Colonic mucosa (tissue), 4 donors: ENCODE data around the gene MPL. TPM values are rescaled to one million over a fixed set of nuclear protein-coding genes. Genes with fewer than 3 reads are reported as not detected.

ENCODE experiments used
- DNase-seq: peaks from one replicate; pipeline ENCODE4 v3.0.0-alpha.2; 2020
- H3K27ac ChIP-seq: fragments of 200-600 bp; one replicate; pipeline ENCODE4 v1.8.0; 2021
- H3K27me3 ChIP-seq: fragments of 200-600 bp; one replicate; pipeline ENCODE4 v1.8.0; 2021
- H3K36me3 ChIP-seq: fragments of 200-600 bp; one replicate; pipeline ENCODE4 v1.8.0; 2021
- H3K4me1 ChIP-seq: fragments of 200-600 bp; one replicate; pipeline ENCODE4 v1.8.0; 2021; ENCODE audit warnings: mild to moderate bottlenecking
- H3K4me3 ChIP-seq: fragments of 200-600 bp; one replicate; pipeline ENCODE4 v1.8.0; 2021
- H3K9ac ChIP-seq, 2 donors: one replicate each; pipeline ENCODE4 v1.7.0; 2013; ENCODE audit warnings: control low read depth in 2 of 2, low read depth in 2 of 2, low read length in 2 of 2
- H3K9me3 ChIP-seq: fragments of 200-600 bp; one replicate; pipeline ENCODE4 v1.8.0; 2021
- intact Hi-C: fragments of 100-400 bp; cut with DNase I; formaldehyde crosslinking; loops from one replicate; pipeline ENCODE4 v1.14.1; 2022
- total RNA-seq, 2 donors: library from RNA; stranded (reverse); fragmentation: NEBNext Ultra II Directional in 1 of 2; extraction: Animal tissue kit (Norgen Biotek cat#: 25700) in 1 of 2; gene quantifications; one replicate each; pipeline ENCODE4 v1.2.1, GENCODE V29; 2021
- TF ChIP-seq, protein P1 (sequence below): fragments of 200-600 bp; IDR thresholded peaks from one replicate; pipeline ENCODE4 v1.8.0; 2022; ENCODE audit warnings: antibody characterized with exemption, mild to moderate bottlenecking
- donor health status: healthy.
- donor health status: DM: no; HTN: no; CAD: no.
- donor health status: DM: no; HTN: no; CAD: no.

MPL gene
- total RNA-seq, 2 donors from 2014 or later: 0.12 TPM; not detected in 1

DNA sequence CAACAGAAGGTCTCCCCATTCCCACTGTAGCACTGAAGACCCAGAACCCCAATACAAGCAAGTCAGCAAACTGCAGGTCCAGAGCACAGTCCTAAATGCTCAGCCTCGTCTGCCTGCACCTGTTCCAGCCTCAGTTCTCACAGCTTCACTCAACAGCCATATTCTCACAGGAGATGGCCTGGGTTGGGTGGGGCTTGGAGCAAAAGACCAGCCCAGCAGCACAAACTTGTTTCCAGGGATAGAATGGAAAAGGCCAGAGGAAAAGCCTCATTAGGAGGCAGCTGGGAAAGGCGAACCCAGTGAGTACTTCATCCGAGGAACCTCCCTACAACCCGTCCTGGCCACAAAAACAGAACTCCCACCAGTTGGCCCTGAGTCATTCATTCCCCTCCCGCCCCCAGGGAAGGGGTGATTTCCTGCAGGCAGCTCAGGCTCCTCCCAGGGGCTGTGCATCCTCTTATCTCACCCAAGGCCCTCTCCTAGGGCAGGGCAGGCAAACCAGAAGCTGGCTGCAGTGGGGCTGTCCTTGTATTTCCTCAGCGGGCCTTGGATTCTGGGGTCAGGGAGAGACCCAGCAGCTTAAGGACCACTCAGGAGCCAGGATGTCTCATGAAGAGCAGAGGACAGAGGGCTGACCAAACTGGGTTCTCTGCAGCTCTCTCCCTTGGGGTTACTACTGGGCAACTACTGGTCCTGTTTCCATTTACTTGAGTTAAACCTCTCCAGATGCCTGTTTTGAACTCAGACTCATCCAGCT is 7.4 kb upstream of the MPL start:
- Histone ChIP-seq H3K4me3 (no peak overlapping the region), H3K4me1 (no peaks in the 10 kb centered on the region), H3K9me3 (no peaks in the 10 kb centered on the region), H3K27ac (no peak overlapping the region), H3K36me3 (no peaks in the 10 kb centered on the region), H3K27me3 (no peaks in the 10 kb centered on the region), H3K9ac (no peak overlapping the region)
- DNase-seq: no peak
- intact Hi-C loops: no loop called here
- TF ChIP-seq, protein P1, sequence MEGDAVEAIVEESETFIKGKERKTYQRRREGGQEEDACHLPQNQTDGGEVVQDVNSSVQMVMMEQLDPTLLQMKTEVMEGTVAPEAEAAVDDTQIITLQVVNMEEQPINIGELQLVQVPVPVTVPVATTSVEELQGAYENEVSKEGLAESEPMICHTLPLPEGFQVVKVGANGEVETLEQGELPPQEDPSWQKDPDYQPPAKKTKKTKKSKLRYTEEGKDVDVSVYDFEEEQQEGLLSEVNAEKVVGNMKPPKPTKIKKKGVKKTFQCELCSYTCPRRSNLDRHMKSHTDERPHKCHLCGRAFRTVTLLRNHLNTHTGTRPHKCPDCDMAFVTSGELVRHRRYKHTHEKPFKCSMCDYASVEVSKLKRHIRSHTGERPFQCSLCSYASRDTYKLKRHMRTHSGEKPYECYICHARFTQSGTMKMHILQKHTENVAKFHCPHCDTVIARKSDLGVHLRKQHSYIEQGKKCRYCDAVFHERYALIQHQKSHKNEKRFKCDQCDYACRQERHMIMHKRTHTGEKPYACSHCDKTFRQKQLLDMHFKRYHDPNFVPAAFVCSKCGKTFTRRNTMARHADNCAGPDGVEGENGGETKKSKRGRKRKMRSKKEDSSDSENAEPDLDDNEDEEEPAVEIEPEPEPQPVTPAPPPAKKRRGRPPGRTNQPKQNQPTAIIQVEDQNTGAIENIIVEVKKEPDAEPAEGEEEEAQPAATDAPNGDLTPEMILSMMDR: no peak

DNA sequence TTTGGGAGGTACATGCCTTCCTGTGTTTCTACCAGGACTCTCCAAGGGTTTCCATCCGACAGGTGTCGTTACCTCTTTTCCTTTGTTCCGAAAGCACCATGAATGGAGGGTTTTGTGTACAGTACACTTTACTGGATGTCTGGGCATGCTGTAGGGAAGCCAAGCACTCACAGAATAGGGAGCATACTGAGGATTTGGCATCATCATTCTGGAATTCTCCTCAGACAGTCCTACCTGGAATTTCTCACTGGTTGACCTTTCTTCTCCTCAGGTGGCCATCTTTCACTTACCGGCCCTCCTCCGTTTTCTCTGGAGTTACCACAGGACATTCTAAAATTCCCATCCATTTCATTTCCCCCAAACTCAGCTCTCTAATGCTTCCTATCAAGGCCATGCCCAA is 5.9 kb upstream of the MPL start:
- Histone ChIP-seq H3K36me3 (no peaks in the 10 kb centered on the region), H3K27ac (no peak overlapping the region), H3K27me3 (no peaks in the 10 kb centered on the region), H3K4me3 (no peak overlapping the region), H3K4me1 (no peaks in the 10 kb centered on the region), H3K9ac (no peak overlapping the region), H3K9me3 (no peaks in the 10 kb centered on the region)
- DNase-seq: no peak
- TF ChIP-seq, protein P1: no peak
- intact Hi-C loops: no loop called here

DNA sequence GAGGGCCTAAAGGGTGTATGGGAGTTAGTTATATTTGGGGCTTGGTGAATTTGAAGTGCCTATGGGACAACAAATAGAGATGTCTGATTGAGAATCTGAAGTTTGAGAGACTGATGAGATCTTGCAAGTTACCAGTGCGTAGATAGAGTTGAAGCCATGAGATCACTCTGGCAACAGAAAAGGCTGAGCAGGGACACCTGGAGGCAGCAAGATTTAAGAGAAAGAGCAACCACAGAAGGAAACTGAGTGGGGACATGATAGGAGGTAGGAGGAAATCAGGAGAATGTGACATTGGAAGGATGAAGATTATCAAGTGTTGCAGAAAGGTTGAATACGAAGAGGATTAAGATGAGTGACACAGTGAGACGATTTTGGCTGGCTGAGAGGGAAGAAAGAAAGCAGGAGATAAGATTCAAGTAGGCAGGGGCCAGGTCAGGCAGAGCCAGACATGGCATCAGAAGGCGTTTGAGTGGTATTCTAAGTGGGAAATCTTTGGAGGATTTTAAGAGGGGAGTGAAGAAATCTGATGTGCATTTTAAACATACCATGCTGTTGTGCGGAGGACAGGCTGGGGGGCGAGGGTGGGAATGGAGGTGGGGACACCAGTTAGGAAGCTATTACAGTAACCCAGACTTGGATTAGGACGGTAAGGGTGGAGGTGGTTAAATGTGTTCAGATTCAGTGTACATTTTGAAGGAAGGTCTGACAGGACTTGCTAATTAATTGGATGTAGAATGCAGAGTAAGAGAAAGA is 3.0 kb upstream of the MPL start:
- Histone ChIP-seq H3K9me3 (no peaks in the 10 kb centered on the region), H3K9ac (no peak overlapping the region), H3K4me3 (no peak overlapping the region), H3K27me3 (no peaks in the 10 kb centered on the region), H3K27ac (no peak overlapping the region), H3K4me1 (no peaks in the 10 kb centered on the region), H3K36me3 (no peaks in the 10 kb centered on the region)
- intact Hi-C loops: no loop called here
- no peak for DNase-seq
- TF ChIP-seq, protein P1: no peak

DNA sequence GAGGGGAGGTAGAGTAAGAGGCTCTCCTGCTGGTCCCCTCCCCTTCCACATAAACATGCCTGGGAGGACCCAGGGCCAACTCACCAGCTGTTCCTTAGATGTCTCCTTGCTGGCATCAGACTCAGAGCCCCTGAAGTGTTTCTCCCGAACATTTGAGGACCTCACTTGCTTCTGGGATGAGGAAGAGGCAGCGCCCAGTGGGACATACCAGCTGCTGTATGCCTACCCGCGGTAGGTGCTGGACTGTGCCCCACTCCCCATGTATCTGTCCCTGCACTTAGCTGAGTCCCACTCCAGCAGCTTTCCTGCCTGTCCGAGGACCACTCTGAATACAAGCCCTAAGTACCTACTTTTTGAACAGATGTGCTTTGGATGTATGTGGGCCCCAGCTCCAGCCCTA is 383 bp downstream of the MPL start:
- H3K36me3 ChIP-seq: no peaks in the 10 kb centered on the region
- no peak for DNase-seq
- H3K27ac ChIP-seq: no peak overlapping the region
- no peak overlapping the region for H3K9ac ChIP-seq
- no peaks in the 10 kb centered on the region for H3K4me1 ChIP-seq
- no peak overlapping the region for H3K4me3 ChIP-seq
- intact Hi-C loops: no loop called here
- H3K27me3 ChIP-seq: no peaks in the 10 kb centered on the region
- H3K9me3 ChIP-seq: no peaks in the 10 kb centered on the region
- TF ChIP-seq, protein P1: no peak

DNA sequence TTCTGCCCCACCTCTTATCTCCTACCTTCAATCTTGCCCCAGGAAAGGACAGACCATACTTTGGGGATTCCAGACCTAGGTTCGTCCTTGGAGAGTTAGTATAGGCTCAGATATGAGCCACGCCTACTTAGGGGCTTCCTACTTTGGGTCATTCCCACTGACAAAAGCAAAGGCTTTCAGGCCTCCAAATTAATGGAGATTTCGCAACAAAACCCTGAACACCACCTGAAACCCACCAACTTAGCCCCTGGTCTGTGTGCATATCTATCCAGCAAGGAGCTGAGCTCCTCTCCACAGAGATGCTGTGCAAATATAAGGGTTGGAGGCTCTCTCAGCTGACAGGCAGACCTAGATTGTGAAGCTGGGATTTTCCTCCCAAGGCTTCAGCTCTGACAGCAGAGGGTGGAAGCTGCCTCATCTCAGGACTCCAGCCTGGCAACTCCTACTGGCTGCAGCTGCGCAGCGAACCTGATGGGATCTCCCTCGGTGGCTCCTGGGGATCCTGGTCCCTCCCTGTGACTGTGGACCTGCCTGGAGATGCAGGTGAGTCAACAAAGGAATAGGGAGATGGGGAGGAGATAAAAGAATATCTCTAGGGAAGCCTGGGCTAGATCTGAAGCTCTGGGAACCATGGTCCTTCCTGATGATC is 2.1 kb downstream of the MPL start:
- H3K4me1 ChIP-seq: no peaks in the 10 kb centered on the region
- no peak overlapping the region for H3K9ac ChIP-seq
- H3K27me3 ChIP-seq: no peaks in the 10 kb centered on the region
- no peak overlapping the region for H3K4me3 ChIP-seq
- no peak overlapping the region for H3K27ac ChIP-seq
- no peak for DNase-seq
- no peaks in the 10 kb centered on the region for H3K9me3 ChIP-seq
- no peaks in the 10 kb centered on the region for H3K36me3 ChIP-seq
- TF ChIP-seq, protein P1: no peak
- intact Hi-C loops: no loop called here
